HG02610 (cell line): ENCODE measurements around the gene AIFM3.

ENCODE experiments used
- ATAC-seq: cut with Tn5 transposase; IDR thresholded peaks from one replicate; pipeline ENCODE4 v1.9.1; 2021; ENCODE audit warnings: mild to moderate bottlenecking, moderate library complexity; ENCODE audit not compliant: unreplicated experiment

The AIFM3 gene

GRCh38 chr22:20989323-20990138, 22.5 kb downstream of the AIFM3 start:
- no peak for ATAC-seq

- ATAC-seq, result no peak
Measured at GRCh38 chr22:20990184-20991180, 23.4 kb downstream of the AIFM3 start.

GRCh38 chr22:20991252-20992055, 24.4 kb downstream of the AIFM3 start:
- ATAC-seq, result no peak

- no peak for ATAC-seq
Measured at GRCh38 chr22:20992056-20992442, 25.0 kb downstream of the AIFM3 start.

- no peak for ATAC-seq
Measured at GRCh38 chr22:20992456-20993303, 25.6 kb downstream of the AIFM3 start.

- ATAC-seq, result no peak
Measured at GRCh38 chr22:20993304-20994127, 26.5 kb downstream of the AIFM3 start.

GRCh38 chr22:20994128-20994901, 27.3 kb downstream of the AIFM3 start:
- ATAC-seq, result no peak

GRCh38 chr22:20994902-20995241, 27.8 kb downstream of the AIFM3 start:
- ATAC-seq, result no peak

- ATAC-seq, result no peak
Measured at GRCh38 chr22:20995329-20996030, 28.4 kb downstream of the AIFM3 start.

- no peak for ATAC-seq
Measured at GRCh38 chr22:20996031-20996410, 29.0 kb downstream of the AIFM3 start.

GRCh38 chr22:20996598-20997535, 29.8 kb downstream of the AIFM3 start:
- no peak for ATAC-seq

GRCh38 chr22:20997536-20998257, 30.6 kb downstream of the AIFM3 start:
- no peak for ATAC-seq

- ATAC-seq, result no peak
Measured at GRCh38 chr22:20998411-20999336, 31.6 kb downstream of the AIFM3 start.

- no peak for ATAC-seq
Measured at GRCh38 chr22:20999350-21000206, 32.5 kb downstream of the AIFM3 start.
